GM21423 (cell line): ENCODE data around the gene MMP3.

Experiments used
- ATAC-seq: cut with Tn5 transposase; IDR thresholded peaks from one replicate; pipeline ENCODE4 v1.9.1; 2021; ENCODE audit warnings: mild to moderate bottlenecking, moderate library complexity; ENCODE audit not compliant: unreplicated experiment

The MMP3 gene

GRCh38 chr11:102832612-102833011 is 10.8 kb downstream of the MMP3 start:
- ATAC-seq, result no peak

GRCh38 chr11:102831489-102832440 is 11.6 kb downstream of the MMP3 start:
- ATAC-seq, result peak; percentile 60

- ATAC-seq, result no peak
These were observed 12.3 kb downstream of the MMP3 start for GRCh38 chr11:102831128-102831488.

GRCh38 chr11:102830001-102830727 is 13.2 kb downstream of the MMP3 start:
- ATAC-seq, result no peak

GRCh38 chr11:102829316-102830000 is 14.0 kb downstream of the MMP3 start:
- ATAC-seq, result no peak

GRCh38 chr11:102824556-102824955 is 18.9 kb downstream of the MMP3 start:
- no peak for ATAC-seq

- ATAC-seq, result no peak
These were observed 23.9 kb downstream of the MMP3 start for GRCh38 chr11:102819491-102819890.

GRCh38 chr11:102813484-102813883 is 29.9 kb downstream of the MMP3 start:
- ATAC-seq, result no peak

- no peak for ATAC-seq
These were observed 31.2 kb downstream of the MMP3 start for GRCh38 chr11:102812188-102812587.

- ATAC-seq, result no peak
These were observed 32.3 kb downstream of the MMP3 start for GRCh38 chr11:102810950-102811660.

GRCh38 chr11:102809971-102810370 is 33.4 kb downstream of the MMP3 start:
- no peak for ATAC-seq

GRCh38 chr11:102807921-102808320 is 35.5 kb downstream of the MMP3 start:
- peak; percentile 52 for ATAC-seq

- ATAC-seq, result no peak
These were observed 37.1 kb downstream of the MMP3 start for GRCh38 chr11:102806296-102806695.

- ATAC-seq, result no peak
These were observed 41.1 kb downstream of the MMP3 start for GRCh38 chr11:102802341-102802740.

GRCh38 chr11:102800767-102801166 is 42.6 kb downstream of the MMP3 start:
- ATAC-seq, result no peak

- ATAC-seq, result no peak
These were observed 43.6 kb downstream of the MMP3 start for GRCh38 chr11:102799681-102800340.

GRCh38 chr11:102798012-102798746 is 45.2 kb downstream of the MMP3 start, which contains the start of gene MMP1:
Gene MMP1 (minus strand): TSS chr11:102798160. CDS start chr11:102798092, 68 bp downstream.
- ATAC-seq, result no peak

- ATAC-seq, result peak; percentile 91
These were observed 49.0 kb downstream of the MMP3 start for GRCh38 chr11:102794382-102794781.

- no peak for ATAC-seq
These were observed 49.6 kb downstream of the MMP3 start for GRCh38 chr11:102793677-102794290.
